Measurements from ENCODE around the gene ETS2. TPM values are rescaled to one million over a fixed set of nuclear protein-coding genes. Genes with fewer than 3 reads are reported as not detected.

ETS2 gene
- total RNA-seq, 1 experiment from 2014 or later, result 132 TPM

DNA sequence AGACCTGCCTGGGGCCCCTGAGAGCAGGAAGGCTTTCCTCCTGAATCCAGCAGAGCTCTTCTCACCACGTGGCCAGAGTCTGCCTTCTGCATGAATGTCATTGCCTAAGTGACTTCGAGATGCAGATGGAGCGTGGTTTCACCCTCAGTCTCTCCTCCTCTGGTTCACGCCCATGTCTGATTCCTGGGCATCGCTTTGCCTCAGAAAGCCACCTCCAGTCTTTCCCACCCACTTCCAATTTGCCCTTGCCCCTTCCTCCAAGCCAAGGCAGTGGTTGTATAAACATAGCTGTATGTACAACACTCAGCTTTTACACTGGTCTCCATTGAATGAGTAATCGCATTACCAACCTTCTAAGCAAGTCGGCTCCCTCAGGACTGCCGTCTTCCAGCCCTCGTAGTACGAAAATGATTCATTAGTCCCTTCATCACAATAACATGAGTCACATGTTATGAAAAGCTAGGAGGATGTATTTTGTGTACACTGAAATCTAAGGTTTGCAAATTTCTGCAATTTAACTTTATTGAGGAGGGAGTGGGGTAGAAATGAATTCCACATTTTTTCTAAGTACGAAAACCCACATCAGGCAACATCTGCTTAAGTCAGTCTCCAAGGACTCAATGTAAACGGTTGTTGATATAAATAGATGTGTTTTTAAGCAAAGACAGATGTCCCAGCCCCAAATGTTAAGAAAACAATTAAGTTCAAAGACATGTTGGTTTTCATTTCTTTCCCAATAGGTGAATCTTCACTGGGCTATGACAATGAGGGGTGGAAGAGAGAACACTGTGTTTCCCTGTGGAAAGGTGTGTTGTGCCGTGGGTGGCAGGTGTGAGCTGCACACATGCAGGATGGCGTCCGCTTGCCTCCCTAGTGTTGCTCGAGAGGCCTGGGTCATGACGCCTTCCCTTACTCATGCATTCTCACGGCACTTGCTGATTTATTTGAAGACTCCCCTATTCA is 32.3 kb upstream of the ETS2 start:
- peak; percentile 65 for ATAC-seq
- intact Hi-C loops (cut with micrococcal nuclease; ENCODE audit: unreplicated experiment) (no loop called here), in situ Hi-C loops (cut with HindIII; ENCODE audit: low pct_unique_long_range_greater_than_20kb, low sequenced_read_pairs) (no loop called here)
- H3K36me3 ChIP-seq (ENCODE audit: control insufficient read depth, insufficient read depth, low read length), result no peaks in the 10 kb centered on the region
- ChIA-PET CTCF (no interaction called here), POLR2A (no interaction called here)
- DNase-seq (ENCODE audit: low read depth, low spot score), result peak; percentile 52
- no TSS peak for BruUV-seq (replicated peaks)
- H3K9me3 ChIP-seq (ENCODE audit: control insufficient read depth, insufficient read depth, low read depth, low read length), result peaks cover 3% of the 10 kb centered on the region; the same call in 1 of the 2 replicates
- no peaks in the 10 kb centered on the region for H3K27me3 ChIP-seq (ENCODE audit: control insufficient read depth, insufficient read depth, low read length)
- no peak for TF ChIP-seq TCF7L2 (IDR thresholded peaks at IDR 0.05; ENCODE audit: low read depth, low read length)
- no peak for TF ChIP-seq SIN3A (IDR thresholded peaks at IDR 0.05; ENCODE audit: borderline replicate concordance, insufficient read depth, low read depth, low read length)
- no peak overlapping the region for H3K4me3 ChIP-seq (ENCODE audit: low read depth in 2 of 2, low read length in 2 of 2)
- peaks cover 28% of the 10 kb centered on the region for H3K4me1 ChIP-seq (ENCODE audit: control insufficient read depth, insufficient read depth, low read length)
- H3K27ac ChIP-seq (ENCODE audit: low read length), result peak overlapping the region; percentile 73

DNA sequence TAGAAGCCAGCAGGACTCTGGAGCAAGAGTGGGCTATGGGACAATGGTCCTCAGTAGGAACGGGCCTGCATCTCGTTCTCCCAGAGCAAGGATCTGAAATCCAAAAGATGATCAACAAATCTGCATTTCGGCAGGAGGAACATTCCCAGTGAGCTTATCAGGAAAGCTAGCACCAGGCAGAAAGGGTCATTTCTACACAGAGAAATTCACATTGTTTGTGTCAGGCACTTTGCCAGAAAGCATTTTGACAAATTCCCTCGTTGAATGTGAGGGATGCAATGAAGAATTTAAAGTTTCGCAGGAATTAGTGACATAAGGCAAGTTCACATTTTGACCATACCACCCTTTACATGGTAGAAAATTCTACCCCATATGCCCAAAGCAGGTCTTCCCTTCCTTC is 31.6 kb upstream of the ETS2 start:
- Histone ChIP-seq H3K36me3 (ENCODE audit: control insufficient read depth, insufficient read depth, low read length) (no peaks in the 10 kb centered on the region), H3K4me3 (ENCODE audit: low read depth in 2 of 2, low read length in 2 of 2) (no peak overlapping the region), H3K27me3 (ENCODE audit: control insufficient read depth, insufficient read depth, low read length) (no peaks in the 10 kb centered on the region), H3K9me3 (ENCODE audit: control insufficient read depth, insufficient read depth, low read depth, low read length) (peaks cover 3% of the 10 kb centered on the region; the same call in 1 of the 2 replicates), H3K4me1 (ENCODE audit: control insufficient read depth, insufficient read depth, low read length) (peaks cover 23% of the 10 kb centered on the region), H3K27ac (ENCODE audit: low read length) (peak overlapping the region; percentile 73)
- no TSS peak for BruUV-seq (replicated peaks)
- ATAC-seq, result no peak
- in situ Hi-C loops (cut with HindIII; ENCODE audit: low pct_unique_long_range_greater_than_20kb, low sequenced_read_pairs) (no loop called here), intact Hi-C loops (cut with micrococcal nuclease; ENCODE audit: unreplicated experiment) (no loop called here)
- ChIA-PET POLR2A (no interaction called here), CTCF (no interaction called here)
- TF ChIP-seq TCF7L2 (IDR thresholded peaks at IDR 0.05; ENCODE audit: low read depth, low read length) (no peak), POLR2AphosphoS5 (IDR thresholded peaks at IDR 0.05; ENCODE audit: low read depth, low read length) (no peak), SIN3A (IDR thresholded peaks at IDR 0.05; ENCODE audit: borderline replicate concordance, insufficient read depth, low read depth, low read length) (no peak)
- TF ChIP-seq, protein P1, sequence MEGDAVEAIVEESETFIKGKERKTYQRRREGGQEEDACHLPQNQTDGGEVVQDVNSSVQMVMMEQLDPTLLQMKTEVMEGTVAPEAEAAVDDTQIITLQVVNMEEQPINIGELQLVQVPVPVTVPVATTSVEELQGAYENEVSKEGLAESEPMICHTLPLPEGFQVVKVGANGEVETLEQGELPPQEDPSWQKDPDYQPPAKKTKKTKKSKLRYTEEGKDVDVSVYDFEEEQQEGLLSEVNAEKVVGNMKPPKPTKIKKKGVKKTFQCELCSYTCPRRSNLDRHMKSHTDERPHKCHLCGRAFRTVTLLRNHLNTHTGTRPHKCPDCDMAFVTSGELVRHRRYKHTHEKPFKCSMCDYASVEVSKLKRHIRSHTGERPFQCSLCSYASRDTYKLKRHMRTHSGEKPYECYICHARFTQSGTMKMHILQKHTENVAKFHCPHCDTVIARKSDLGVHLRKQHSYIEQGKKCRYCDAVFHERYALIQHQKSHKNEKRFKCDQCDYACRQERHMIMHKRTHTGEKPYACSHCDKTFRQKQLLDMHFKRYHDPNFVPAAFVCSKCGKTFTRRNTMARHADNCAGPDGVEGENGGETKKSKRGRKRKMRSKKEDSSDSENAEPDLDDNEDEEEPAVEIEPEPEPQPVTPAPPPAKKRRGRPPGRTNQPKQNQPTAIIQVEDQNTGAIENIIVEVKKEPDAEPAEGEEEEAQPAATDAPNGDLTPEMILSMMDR (IDR thresholded peaks at IDR 0.05), result no peak
- TF ChIP-seq, protein P2, sequence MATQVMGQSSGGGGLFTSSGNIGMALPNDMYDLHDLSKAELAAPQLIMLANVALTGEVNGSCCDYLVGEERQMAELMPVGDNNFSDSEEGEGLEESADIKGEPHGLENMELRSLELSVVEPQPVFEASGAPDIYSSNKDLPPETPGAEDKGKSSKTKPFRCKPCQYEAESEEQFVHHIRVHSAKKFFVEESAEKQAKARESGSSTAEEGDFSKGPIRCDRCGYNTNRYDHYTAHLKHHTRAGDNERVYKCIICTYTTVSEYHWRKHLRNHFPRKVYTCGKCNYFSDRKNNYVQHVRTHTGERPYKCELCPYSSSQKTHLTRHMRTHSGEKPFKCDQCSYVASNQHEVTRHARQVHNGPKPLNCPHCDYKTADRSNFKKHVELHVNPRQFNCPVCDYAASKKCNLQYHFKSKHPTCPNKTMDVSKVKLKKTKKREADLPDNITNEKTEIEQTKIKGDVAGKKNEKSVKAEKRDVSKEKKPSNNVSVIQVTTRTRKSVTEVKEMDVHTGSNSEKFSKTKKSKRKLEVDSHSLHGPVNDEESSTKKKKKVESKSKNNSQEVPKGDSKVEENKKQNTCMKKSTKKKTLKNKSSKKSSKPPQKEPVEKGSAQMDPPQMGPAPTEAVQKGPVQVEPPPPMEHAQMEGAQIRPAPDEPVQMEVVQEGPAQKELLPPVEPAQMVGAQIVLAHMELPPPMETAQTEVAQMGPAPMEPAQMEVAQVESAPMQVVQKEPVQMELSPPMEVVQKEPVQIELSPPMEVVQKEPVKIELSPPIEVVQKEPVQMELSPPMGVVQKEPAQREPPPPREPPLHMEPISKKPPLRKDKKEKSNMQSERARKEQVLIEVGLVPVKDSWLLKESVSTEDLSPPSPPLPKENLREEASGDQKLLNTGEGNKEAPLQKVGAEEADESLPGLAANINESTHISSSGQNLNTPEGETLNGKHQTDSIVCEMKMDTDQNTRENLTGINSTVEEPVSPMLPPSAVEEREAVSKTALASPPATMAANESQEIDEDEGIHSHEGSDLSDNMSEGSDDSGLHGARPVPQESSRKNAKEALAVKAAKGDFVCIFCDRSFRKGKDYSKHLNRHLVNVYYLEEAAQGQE (IDR thresholded peaks at IDR 0.05; ENCODE audit: insufficient read depth in 1 of 2, low read depth in 2 of 2, low read length in 1 of 2), result no peak
- no peak for DNase-seq (ENCODE audit: low read depth, low spot score)
